Activated CD8-positive, alpha-beta memory T cell treated with anti-CD3 and anti-CD28 coated beads for 24 hours (primary cell): Measurements from ENCODE around the gene MOBP.
"Not testable (repeated sequence)": the region's sequence is repeated elsewhere in the genome, so short reads cannot be mapped to it uniquely, and the experiment has no call there.

Source experiments
- DNase-seq: peaks from one replicate; pipeline ENCODE4 v3.0.0-alpha.2; 2020

Gene MOBP

DNA sequence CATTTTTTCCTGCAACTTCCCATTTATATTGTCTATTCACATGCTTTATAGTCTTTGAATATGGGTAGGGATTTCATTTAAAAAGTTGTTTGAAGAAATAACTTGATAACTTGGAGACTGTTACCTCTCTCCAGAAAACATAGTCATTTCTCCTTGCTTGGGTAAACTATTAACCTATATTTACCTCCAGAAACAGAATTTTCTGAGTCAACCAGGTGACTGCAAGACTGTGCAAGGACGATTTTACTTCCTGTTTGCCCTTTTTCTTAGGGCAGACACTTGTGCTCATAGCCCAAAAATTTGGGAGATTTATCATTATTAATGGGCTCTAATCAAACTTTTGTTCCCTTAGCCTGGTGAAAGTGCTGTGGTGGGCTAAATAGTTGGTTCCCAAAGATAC is 14.3 kb upstream of the MOBP start:
- DNase-seq: no peak

DNA sequence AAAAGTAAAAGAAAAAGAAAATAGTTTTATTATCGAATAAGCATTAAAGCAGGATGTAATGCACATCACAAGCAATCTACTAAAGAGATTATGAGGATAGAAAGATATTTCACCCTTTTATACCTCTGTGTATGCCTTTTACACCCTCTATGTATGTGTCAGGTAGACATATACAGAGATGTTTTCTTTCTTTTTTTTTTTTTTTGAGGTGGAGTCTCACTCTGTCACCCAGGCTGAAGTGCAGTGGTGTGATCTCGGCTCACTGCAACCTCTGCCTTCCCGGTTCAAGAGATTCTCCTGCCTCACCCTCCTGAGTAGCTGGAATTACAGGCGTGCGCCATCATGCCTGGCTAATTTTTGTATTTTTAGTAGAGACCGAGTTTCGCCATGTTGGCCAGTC is 13.6 kb upstream of the MOBP start:
- DNase-seq: not testable (repeated sequence)

DNA sequence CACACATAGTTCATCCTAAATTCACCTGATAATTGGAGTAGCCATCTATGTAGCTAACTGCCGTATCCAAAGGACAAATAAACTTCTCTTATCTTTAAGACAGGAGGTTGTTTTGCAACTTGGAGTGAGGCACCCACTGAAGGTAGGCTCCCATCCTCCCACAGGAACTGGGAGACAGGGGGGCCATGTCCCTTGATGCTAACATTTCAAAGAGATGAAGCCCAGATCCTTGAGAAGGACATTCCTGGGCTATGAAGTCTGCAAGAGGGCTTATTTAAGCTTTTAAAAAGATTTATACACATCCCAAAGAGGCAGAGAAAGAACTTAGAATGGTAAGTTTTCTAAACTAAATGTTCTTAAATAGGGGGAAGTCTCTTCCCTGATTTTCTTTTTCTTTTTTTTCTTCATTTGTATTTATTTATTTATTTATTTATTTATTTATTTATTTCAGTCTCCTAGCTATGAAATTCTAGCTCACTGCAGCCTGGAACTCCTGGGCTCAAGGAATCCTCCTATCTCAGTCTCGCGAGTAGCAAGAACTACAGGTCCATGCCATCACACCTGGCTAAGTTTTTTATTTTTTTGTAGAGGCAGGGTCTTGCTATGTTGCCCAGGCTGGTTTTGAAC is 12.8 kb upstream of the MOBP start:
- no peak for DNase-seq

DNA sequence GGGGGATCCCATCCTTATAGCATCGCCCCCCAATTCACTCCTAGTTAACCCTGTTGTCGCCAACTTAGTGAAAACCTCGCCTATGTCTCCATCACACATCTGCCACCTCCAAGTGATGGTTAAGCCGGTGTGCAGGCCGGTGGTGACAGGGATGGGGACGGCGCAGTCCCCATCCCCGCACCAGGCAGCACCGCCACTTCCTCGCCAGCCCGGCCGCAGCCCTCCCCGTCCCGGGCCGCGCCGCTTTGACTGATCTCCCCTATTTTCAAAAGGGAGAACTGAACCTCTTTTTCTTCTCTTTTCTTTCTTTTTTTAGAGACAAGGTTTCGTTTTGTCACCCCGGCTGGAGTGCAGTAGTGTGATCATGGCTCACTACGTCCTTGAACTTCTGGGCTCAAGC is 11.3 kb upstream of the MOBP start:
- no peak for DNase-seq

DNA sequence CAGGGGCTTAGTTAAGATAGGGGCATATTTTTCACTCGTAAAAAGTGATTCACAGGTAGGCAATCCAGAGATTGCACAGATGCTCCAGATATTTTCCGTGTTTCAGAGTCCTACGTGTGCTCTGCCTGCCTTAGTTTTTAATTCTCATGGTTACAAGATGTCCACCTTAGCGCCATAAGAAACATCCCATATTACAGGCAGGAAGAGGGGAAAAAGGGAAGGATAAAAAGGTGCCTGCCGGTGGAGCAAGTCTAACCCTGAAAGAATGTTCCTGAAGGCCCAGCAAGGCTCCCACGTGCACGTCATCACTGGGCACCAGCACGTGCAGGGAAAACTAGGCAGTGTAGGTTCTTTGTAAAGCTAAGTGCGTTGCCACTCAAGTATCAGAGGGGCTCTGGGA is 10.1 kb upstream of the MOBP start:
- DNase-seq: no peak

DNA sequence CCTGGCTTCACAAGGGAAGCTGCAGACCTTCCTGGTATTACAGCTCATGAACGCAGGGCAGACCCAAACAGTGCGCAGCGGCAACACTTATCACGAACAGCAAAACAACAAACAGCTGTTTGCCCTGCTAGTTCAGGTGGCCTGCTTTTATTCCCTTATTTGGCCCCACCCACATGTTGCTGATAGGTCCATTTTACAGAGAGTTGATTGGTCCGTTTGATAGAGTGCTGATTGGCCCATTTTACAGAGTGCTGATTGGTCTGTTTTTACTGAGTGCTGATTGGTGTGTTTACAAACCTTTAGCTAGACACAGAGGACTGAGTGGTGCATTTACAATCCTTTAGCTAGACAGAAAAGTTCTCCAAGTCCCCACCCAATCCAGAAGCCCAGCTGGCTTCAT is 8.9 kb upstream of the MOBP start:
- DNase-seq: not testable (repeated sequence)

DNA sequence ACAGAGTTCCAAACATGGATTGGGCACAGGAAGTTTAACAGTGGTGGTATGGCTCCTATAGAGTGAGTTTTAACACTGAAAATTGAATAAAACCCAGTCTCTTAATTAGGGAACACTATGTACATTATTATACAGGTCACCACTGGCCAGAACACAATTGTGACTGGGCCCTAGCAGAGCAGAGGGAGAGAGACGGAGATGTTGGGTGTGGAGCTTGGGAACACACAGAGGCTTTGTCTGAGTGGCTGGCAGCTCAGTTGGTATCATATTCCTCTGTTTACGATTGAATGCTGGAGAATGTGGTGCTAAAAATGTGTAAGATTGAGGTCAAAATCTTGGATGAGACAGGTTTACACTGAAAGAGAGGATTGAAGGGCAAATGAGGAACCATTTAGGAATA is 6.8 kb upstream of the MOBP start:
- DNase-seq: no peak

DNA sequence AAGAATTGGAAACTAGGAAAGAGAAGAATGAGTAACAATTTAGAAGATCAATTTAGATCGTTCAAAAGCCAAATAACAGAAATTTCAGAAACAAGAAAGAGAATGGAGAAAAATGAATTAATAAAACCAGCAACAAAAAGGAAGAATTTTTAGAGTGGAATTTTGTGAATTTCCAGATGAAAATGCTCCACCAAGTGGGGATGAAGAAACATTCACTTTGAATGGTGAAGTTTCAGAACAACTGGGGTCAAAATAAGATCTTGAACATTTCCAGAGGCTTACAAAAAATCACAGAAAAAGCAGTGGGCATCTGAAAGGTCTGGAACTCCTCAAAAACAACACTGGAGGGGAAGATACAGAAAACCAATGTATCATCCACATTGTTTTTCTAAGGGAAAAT is 4.2 kb upstream of the MOBP start:
- no peak for DNase-seq

DNA sequence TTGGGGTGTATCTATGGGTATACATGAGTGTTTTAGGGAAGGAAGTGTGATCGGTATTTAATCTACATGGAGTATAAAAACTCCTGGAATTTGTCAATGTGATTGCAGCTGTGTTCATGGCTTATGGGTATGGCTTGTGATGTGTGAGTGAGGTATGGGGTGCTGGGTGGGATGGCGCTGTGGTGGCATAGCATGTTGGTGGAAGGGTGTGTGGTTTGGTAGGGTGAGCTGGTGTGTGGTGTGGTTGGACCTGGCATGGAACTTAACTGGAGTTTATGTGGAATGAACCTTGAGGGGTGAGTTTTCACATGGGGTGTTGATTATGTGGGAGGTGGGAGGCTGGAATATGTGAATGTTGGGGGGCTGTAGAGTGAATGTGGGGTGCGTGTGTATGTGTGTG is 492 bp upstream of the MOBP start:
- no peak for DNase-seq

DNA sequence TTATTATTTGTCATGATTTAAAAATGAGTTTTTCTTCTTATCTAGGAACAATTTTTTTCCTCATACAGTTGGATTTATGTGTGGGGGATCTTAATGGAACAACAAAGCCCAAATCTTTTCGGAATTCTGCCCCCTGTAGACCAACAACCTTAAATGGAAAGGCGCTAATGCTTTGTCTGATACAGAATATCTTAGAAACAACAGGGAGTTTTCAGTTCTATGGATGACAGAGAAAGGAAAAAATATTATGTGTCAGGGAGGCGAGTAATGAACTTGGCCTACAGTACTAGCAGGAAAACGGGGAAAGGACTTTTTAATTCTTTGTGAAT is 592 bp downstream of the MOBP start:
- DNase-seq: no peak

DNA sequence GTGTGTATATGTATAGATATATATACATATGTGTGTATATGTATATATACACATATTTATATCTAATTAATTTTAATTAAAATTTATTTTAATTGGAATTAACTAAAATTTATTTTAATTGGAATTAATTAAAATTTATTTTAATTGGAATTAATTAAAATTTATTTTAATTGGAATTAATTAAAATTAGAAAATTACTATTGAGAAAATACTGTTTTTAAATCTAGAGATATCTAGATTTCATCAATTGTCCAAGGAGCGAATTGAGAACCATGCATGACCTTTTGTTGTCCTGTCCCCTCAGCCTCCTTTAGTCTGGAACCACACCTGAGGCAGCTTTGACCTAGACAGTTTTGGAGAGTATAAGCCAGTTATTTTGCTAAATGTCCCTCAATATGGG is 1.8 kb downstream of the MOBP start:
- DNase-seq: no peak

DNA sequence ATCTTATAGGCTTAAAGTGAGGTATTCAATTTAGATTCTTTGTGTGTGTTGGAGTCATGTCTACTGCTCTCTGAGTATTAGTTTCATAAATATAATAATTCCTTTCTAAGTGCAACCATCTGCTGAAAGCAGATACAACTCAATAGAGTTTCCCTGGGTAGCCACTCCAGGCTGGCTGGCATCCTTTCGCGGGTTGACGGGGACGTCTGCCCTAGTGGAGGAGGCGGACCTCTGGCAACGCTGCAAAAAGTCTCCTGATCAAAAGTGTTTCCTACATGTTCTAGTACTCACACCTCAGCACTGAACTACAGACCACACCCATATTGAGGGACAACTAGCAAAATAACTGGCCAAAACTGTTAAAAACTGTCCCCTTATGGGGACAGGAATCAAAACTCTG is 2.5 kb downstream of the MOBP start:
- no peak for DNase-seq

DNA sequence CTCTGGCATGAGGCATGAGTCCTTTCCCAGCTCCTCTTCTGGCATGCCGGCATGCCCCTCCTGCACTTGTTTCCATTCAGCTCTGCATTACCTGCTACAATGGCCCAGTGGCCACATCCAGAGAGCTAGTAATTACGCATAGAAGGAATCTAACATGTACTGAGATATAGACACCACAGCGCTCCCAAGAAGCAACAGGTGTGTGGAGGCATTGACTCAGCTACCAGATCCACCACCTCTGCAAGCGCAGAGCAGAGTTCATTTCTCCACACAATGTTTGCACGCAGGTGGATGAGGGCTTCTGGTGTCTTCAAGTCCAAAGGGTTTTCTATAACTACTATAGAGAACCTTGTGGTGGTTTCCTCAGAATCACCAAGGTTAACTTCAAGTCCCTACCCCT is 4.2 kb downstream of the MOBP start:
- no peak for DNase-seq

DNA sequence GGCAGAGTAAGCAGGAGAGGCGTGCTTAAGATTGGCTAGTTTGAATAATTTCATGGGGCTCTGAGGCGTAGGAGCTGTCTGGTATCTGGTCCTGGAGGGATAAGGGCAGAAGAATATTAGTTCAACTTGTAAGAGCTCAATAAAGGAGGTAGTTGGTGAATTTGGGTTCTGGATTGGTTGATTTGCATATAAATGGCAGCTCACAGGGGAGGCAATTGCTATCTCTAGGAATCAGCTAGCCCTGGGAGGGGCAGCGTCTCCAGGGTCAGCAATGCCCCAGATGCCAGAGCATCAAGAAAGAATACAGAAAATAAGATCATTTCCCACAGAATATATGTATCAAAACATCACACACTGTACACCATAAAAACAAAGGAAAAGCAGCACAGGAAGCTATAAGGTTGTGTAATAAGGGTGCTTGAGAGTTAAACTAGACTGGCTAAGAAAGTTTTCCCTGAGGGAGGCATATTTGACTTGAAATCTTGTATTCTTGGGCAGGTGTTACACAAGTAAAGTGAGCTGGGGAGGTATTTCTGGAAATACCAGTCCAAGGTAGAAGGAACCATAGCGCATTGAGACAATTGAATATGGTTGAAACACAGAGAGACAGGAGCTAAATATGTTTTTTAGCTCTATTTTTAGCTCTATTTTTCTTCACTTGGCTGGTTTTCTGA is 6.1 kb downstream of the MOBP start:
- DNase-seq: no peak

DNA sequence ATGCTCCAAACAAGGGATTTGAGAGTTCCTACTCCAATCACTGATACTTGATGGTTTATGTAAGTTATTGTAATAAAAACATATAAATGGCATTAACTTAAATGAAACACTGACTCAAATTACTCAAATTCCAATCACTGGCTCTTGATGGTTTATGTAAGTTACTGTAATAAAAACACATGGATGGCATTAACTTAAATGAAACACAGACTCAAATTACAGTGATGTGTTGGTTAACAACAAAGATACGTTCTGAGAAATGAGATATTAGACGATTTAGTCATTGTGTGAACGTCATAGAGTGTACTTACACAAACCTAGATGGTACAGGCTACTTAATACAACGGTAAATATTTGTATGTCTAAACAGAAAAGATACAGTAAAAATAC is 6.6 kb downstream of the MOBP start:
- no peak for DNase-seq

DNA sequence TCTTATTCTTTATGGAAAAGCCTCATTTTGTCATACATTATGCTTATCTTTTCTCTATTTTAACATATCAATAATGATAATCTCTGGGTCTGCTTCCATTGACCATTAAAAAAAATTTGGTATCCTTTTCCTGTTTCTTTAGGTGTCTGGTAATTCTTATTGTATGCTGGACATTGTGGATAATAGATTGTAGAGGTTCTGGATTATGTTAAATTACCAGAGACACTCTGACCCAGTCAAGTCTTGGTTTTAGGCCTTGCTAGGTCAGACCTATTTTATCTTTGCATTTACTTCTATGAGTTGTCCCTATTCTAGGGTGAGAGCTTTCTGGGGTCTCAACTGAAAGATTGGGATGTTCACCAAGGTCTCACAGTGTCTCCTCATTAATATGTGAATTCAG is 9.3 kb downstream of the MOBP start:
- no peak for DNase-seq

DNA sequence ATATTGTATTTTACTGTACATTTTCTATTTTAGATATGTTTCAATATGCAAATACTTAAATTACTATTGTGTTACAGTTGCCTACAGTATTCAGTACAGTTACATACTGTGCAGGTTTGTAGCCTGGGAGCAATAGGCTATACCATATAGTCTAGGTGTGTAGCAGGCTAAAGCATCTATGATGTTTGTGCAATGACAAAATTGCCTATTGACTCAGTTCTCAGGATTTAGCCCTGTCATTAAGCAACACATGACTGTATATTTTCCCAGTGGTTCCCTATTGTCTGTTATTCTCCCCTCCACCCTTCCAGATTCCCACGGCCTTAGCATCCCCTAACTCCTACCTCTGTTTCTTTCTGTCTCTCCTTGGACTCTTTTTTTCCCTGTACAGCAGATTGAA is 10.7 kb downstream of the MOBP start:
- DNase-seq: no peak

DNA sequence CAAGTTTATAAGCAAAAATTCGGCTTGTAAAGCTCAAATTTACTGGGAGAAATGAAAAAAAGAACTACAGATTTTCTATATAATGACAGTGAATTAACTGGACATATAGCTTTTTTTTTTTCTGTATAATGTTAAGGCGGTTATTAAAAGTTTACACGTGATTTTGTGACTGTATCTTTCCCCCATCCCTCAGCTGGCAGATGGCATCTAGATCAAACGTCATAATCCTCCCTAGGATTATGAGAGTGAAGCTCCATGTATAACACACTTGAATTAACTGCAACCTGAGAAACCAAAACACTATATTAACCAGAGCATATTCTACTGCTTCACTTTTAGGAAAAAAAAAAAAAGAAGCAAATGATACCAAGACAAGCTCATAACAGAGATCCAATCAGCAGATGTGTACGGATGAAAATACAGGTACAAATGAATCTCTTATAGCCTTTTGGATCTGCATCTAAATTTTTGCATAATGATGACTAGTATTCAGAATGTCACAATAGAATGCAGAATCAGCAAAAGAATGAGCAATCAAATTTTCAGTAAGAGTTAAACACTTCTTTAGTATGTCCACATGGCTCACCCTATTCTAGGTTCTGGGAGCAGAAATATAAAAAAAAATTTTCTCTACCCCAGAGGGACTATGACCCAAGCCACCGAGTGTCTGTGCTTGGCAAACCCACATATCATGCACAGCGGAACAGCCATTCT is 12.4 kb downstream of the MOBP start:
- DNase-seq: no peak

DNA sequence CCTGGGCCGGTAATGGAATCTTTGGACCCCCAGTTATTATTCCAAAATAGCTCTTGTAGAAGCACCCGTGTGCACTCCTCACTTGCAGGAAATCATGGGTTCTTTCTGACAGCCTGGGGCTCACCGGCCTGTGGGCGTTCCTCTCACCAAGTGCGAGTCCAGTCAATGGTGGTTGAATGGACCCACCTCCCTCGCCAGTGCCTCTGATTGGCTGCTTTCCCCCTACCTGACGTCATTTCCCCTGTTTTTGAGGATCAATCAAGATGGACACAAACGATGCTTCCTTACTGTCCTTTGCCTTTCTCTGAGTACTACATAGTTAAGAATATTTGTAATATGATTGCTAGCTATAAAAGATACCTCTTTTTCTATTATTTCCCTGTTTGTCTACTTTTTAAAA is 18.1 kb downstream of the MOBP start:
- no peak for DNase-seq

DNA sequence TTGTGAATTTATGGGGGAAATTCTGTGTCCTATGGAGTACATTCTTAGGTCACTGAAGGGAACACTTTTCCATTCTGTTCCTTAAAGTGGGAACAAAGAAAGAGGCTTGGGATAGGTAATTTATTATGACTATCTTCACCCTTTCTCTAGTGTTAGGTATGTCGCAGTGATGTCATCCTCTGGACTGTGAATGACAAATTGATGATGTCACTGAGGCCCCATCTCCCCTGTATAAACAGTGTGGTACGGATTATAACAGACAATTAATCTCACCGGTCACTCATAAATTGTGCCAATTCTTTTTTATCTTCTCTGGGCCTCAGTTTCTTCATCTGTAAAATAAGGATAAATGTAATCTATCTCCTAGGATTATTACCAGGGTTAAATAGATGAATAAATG is 23.5 kb downstream of the MOBP start:
- no peak for DNase-seq

DNA sequence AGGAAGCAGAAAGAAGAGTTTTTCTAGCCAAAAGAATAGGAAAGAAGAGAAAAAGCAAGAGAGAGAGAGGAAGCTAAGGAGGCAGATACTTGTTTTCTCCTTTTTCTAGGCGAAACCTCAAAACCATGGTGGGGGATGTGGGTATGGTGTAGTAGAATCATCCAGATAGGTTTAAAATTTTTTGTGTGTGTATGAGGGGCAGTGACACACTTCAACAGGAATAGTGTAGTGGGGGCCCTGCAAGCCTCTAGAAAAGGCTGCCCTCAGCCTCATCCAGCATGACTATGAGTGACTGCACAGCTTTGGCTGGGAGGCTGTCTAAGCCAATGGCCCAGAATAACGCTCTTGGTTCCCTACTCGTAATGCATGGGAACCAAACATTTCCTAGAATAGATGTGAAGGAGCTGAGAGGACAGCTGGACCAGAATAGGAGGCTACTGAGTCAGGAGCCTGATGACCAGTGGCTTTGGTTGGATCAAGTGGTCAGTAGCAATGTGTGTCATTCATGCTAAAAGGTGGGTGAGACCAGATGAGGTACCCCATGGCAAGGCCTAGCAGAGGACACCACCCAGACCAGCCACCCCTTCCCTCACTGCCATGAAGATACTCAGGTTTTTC is 24.4 kb downstream of the MOBP start:
- no peak for DNase-seq

DNA sequence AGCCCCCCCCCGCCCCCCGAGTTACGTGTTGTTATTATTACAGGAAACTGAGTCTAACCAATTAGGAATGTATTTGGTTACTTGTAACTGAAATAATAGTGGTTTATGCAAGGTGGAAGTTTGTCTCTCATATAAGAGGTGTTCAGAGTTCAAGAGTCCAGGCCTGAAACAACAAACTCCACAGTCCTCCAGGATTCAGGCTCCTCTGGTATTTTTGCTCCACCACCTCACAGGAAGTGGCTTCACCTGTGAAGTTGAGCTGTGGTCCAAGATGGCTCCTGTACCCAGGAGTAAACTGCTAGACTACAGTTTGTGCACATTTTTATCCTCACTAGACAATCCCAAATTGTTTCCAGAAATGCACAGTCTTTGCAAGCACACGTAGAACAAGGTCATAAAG is 27.3 kb downstream of the MOBP start:
- DNase-seq: no peak

DNA sequence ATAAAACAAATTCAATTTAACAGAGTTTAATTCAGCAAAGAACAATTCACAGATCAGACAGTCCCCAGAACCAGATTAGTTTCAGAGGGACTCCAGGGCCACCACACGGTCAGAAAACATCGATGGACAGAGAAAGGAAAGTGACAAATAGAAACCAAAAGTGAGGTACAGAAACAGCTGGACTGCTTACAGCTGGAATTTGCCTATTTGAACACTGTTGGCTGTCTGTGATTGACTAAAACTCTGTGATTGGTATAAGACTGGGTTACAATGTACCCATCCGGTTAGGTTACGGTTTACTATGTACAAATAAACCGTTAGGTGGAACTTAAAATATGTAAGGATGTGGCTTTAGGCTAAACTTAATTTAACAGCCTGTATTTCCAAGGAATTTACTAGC is 30.3 kb downstream of the MOBP start:
- DNase-seq: no peak

DNA sequence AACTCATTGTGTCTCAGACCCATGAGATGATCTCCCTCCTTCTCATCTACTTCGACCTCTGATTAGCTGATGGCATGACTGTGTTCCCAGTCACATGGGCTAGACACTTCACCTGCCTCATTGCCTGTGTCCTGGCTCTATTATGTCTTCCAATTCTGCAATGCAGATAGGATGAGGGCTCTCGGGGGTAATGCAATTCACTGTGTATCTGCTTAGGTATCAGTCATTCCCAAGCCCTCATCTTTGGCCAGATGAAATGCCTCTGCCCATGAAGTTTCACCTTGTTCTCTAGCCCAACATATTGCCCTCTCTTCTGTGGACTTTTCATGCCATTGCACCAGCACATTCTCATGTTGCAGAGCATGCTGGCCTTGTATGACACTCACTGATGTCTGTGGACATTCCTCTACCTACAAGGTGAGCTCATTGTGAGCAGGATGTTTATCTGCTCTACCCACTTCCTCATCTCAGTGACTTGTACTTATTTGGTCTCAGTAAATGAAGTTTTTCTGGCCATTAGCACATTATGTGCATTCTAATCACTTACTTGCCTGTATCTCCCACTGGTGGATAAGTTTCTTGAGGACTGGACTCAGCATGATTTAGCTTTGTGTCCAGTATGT is 32.3 kb downstream of the MOBP start:
- no peak for DNase-seq
